Heart right ventricle (tissue), 16 donors: ENCODE data around the gene EHD2. TPM values are rescaled to one million over a fixed set of nuclear protein-coding genes. Genes with fewer than 3 reads are reported as not detected.

Source experiments
- ATAC-seq, 8 donors: fragments of 200-7000 bp; cut with Tn5 transposase; one replicate each; pipeline ENCODE4 v1.9.1; 2020; ENCODE audit warnings: mild to moderate bottlenecking in 8 of 8, moderate library complexity in 8 of 8, moderate number of reproducible peaks in 1 of 8
- DNase-seq, 2 donors: peaks; one replicate each; pipeline ENCODE4 v3.0.0-alpha.2; 2020
- H3K27ac ChIP-seq, 10 donors: fragments of 200-600 bp; sonication (generic) in 2 of 10; one replicate each; pipeline versions ENCODE4 v1.5.0 to v1.8.0; 2020 to 2022; ENCODE audit warnings: mild to moderate bottlenecking in 3 of 10
- H3K27me3 ChIP-seq, 7 donors: fragments of 200-600 bp; one replicate each; pipeline ENCODE4 v1.8.0; 2021 to 2022; ENCODE audit warnings: mild to moderate bottlenecking in 2 of 7
- H3K36me3 ChIP-seq, 9 donors: fragments of 200-600 bp; sonication (generic) in 1 of 9; one replicate each; pipeline versions ENCODE4 v1.5.0 to v1.8.0; 2020 to 2022; ENCODE audit warnings: mild to moderate bottlenecking in 2 of 9
- H3K4me1 ChIP-seq, 9 donors: fragments of 200-600 bp; sonication (generic) in 1 of 9; one replicate each; pipeline versions ENCODE4 v1.5.0 to v1.8.0; 2020 to 2022; ENCODE audit warnings: mild to moderate bottlenecking in 4 of 9
- H3K4me3 ChIP-seq, 10 donors: fragments of 200-600 bp; sonication (generic) in 2 of 10; one replicate each; pipeline versions ENCODE4 v1.5.0 to v1.8.0; 2020 to 2022; ENCODE audit warnings: mild to moderate bottlenecking in 7 of 10, moderate library complexity in 2 of 10
- H3K9me3 ChIP-seq, 11 donors: fragments of 200-600 bp in 10 of 11; sonication (generic) in 2 of 11; one replicate each; pipeline versions ENCODE4 v1.5.0 to v1.8.0; 2013 to 2022; ENCODE audit warnings: mild to moderate bottlenecking in 2 of 11, control low read depth in 1 of 11, moderate library complexity in 1 of 11
- WGBS, 2 donors: extraction: QIAGEN DNeasy Blood & Tissue Kit; methylation state at CpG; one replicate each; pipeline ENCODE4 v1.1.7; 2013; ENCODE audit warnings: inconsistent platforms in 1 of 2; 5-methylcytosine and 5-hydroxymethylcytosine counted together
- intact Hi-C, 10 donors: fragments of 100-400 bp; cut with DNase I; formaldehyde crosslinking; loops; one replicate each; pipeline versions ENCODE4 v1.11.1 to v1.14.2; 2022
- polyA plus RNA-seq, 2 donors: library from polyadenylated mRNA; stranded (reverse); fragments of 200-250 nt; gene quantifications; one replicate each; pipeline ENCODE4 v1.2.3, GENCODE V29; 2013
- total RNA-seq, 10 donors: library from RNA; stranded (reverse); fragmentation: NEBNext Ultra II Directional in 3 of 10; extraction: Animal tissue kit (Norgen Biotek cat#: 25700) in 3 of 10; gene quantifications; one replicate each; pipeline versions ENCODE4 v1.2.1 to v1.2.4, GENCODE V29; 2021 to 2023
- TF ChIP-seq, protein P1 (sequence below), 9 donors: fragments of 200-600 bp; sonication (generic) in 2 of 9; IDR thresholded peaks; one replicate each; pipeline versions ENCODE4 v1.5.0 to v1.8.0; 2021 to 2022; ENCODE audit warnings: antibody characterized with exemption in 9 of 9, mild to moderate bottlenecking in 5 of 9, moderate library complexity in 1 of 9
- donor health status: Arrhythmogenic right ventricular cardiomyopathy.
- donor health status: ischemic (EF 13 %, LVEDD 7.1; RV severe dilation, severe dysfunction).
- donor health status: healthy with polysubstance abuse.
- donor health status: DM: no; HTN: yes; CAD: no.
- donor health status: DM: no; HTN: no; CAD: no.
- donor health status: ischemic (EF 25% LVEDD 6.9; RV normal size, moderate dysfunction).
- donor health status: ischemic (EF 25% LVEDD 5.7; RV mildly dilated, moderate dysfunction).
- donor health status: healthy.
- donor health status: DM: yes; HTN: yes; CAD: no.
- donor health status: Ischemic cardiomyopathy.
- donor health status: ischemic (EF 35%, LVEDD 5.7; RV mildly dilated, moderate dysfunction).
- donor health status: nonischemic (EF 11% LVEDD 7.7; RV severe dilation, severe dysfunction).
- donor health status: DM: yes; HTN: yes; CAD: no.
- donor health status: PGD.
- donor health status: ischemic (EF 29% LVEDD 5.4; RV normal size, mild dysfunction).
- donor health status: nonischemic (EF 23%, LVEDD 6.1; RV moderate dilation, normal function).

EHD2 gene
- total and polyA plus RNA-seq, 12 donors: 27.5 to 78.2 (median 47.5) TPM

DNA sequence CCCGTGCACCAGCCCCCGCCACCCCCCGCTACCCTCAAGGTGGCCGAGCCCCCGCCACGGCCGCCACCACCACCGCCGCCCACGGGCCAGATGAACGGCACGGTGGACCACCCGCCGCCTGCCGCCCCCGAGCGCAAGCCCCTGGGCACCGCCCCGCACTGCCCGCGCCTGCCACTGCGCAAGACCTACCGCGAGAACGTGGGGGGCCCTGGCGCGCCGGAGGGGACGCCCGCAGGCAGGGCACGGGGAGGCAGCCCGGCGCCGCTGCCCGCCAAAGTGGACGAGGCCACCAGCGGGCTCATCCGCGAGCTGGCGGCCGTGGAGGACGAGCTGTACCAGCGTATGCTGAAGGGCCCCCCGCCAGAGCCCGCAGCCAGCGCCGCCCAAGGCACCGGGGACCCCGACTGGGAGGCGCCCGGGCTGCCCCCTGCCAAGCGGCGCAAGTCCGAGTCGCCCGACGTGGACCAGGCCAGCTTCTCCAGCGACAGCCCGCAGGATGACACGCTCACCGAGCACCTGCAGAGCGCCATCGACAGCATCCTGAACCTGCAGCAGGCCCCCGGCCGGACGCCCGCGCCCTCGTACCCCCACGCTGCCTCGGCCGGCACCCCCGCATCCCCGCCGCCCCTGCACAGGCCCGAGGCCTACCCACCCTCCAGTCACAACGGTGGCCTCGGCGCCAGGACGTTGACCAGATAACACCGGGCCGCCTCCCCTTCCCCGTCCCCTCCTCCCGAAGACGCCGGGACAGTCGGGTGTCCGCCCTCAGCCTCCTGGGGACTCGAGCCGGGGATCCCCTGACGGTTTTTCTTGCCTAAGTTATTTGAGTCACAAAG, 11.3 kb upstream of the EHD2 start:
- Histone ChIP-seq H3K27ac (no peak overlapping the region), H3K4me3 (no peak overlapping the region), H3K9me3 (no peaks in the 10 kb centered on the region), H3K4me1 (peaks cover 0 to 10% (median 6%) of the 10 kb centered on the region in 9 donors), H3K36me3 (peaks cover 3 to 63% (median 37%) of the 10 kb centered on the region in 9 donors), H3K27me3 (no peaks in the 10 kb centered on the region)
- WGBS, 2 donors: 92 to 93% methylated on average over 81 to 91 of the region's 91 CpGs
- no peak for ATAC-seq
- intact Hi-C loops: loop anchor here in 4 of 10 donors (5.0 to 10.0 kb wide), 3 partner anchors 407 to 417 kb away; no protein-coding TSS in a partner anchor
- TF ChIP-seq, protein P1, sequence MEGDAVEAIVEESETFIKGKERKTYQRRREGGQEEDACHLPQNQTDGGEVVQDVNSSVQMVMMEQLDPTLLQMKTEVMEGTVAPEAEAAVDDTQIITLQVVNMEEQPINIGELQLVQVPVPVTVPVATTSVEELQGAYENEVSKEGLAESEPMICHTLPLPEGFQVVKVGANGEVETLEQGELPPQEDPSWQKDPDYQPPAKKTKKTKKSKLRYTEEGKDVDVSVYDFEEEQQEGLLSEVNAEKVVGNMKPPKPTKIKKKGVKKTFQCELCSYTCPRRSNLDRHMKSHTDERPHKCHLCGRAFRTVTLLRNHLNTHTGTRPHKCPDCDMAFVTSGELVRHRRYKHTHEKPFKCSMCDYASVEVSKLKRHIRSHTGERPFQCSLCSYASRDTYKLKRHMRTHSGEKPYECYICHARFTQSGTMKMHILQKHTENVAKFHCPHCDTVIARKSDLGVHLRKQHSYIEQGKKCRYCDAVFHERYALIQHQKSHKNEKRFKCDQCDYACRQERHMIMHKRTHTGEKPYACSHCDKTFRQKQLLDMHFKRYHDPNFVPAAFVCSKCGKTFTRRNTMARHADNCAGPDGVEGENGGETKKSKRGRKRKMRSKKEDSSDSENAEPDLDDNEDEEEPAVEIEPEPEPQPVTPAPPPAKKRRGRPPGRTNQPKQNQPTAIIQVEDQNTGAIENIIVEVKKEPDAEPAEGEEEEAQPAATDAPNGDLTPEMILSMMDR (IDR thresholded peaks at IDR 0.05): no peak
- no peak for DNase-seq

DNA sequence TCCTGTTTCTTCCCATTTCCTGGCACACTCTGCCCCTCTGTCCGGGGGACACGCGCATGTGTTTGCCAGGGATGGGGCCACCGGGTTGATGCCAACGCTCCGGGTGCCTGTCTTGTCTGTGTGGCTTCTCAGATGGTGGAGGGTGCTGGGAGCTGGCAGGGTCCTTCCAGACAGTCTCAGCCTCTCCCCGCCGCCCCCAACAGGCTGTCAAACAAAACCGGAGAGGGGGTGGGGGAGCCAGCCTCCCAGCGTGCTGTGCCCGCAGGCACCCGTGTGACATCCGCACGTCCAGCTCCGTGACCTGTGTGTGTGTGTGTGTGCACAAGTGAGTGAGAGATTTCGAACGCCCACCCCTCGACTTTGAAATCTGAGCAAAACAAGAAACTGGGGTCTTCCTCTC, 10.6 kb upstream of the EHD2 start:
- H3K4me1 ChIP-seq: peaks cover 0 to 7% (median 5%) of the 10 kb centered on the region in 9 donors
- DNase-seq: no peak
- intact Hi-C loops: loop anchor here in 4 of 10 donors (5.0 to 10.0 kb wide), 3 partner anchors 408 to 418 kb away; no protein-coding TSS in a partner anchor
- no peak for ATAC-seq
- peaks cover 0 to 1% (median 0%) of the 10 kb centered on the region in 7 donors for H3K27me3 ChIP-seq
- no peaks in the 10 kb centered on the region for H3K9me3 ChIP-seq
- H3K4me3 ChIP-seq: no peak overlapping the region
- no peak overlapping the region for H3K27ac ChIP-seq
- TF ChIP-seq, protein P1 (IDR thresholded peaks at IDR 0.05): no peak
- 85 to 86% methylated on average over 18 of the region's 18 CpGs for WGBS, 2 donors
- H3K36me3 ChIP-seq: peaks cover 3 to 58% (median 37%) of the 10 kb centered on the region in 9 donors

DNA sequence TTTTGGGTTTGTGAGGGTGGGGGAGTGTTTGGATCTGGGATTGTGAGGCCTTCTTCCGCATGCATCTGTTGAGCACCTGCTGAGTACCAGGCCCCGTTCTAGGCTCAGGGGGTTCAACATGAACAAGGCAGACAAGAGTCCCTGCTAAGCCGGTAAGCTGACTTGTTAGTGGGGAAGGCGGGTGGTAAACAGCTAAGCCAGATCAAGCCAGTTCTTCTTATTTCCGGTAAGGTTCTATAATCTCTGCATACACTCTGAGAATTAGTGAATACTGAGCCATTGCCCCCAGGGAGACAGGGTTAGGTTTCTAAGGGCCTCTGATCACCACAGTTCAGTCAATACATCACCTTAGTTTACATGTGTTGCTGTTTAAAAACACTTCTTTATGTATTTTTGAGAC, 9.9 kb upstream of the EHD2 start:
- 93 to 95% methylated on average over 5 of the region's 5 CpGs for WGBS, 2 donors
- DNase-seq (no peak), ATAC-seq (no peak)
- Histone ChIP-seq H3K4me3 (no peak overlapping the region), H3K27ac (no peak overlapping the region), H3K27me3 (peaks cover 0 to 5% (median 0%) of the 10 kb centered on the region in 7 donors), H3K36me3 (peaks cover 3 to 56% (median 36%) of the 10 kb centered on the region in 9 donors), H3K4me1 (peaks cover 0 to under 1% (median 0%) of the 10 kb centered on the region in 9 donors), H3K9me3 (no peaks in the 10 kb centered on the region)
- TF ChIP-seq, protein P1 (IDR thresholded peaks at IDR 0.05): no peak
- intact Hi-C loops: loop anchor here in 4 of 10 donors (5.0 to 10.0 kb wide), 3 partner anchors 408 to 418 kb away; no protein-coding TSS in a partner anchor

DNA sequence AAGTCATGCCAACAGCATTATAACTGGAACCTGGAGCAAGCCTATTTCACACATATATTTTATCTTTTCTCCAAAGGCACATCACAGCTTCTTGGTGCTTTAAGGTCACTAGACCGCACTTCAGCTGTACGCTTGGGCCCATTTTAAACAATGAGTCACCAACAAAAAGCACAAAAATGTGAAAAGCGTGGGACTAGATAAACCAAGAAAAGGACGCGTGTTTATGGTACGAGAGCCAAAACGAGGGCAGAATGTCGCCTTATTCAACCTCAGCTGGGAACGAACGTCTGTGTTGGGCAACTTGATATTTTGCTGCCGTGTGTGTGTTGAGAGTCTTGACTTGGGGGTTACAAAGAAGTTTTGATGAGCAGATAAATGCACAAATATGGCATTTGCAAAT, 9.2 kb upstream of the EHD2 start:
- WGBS, 2 donors: 91 to 94% methylated on average over 11 of the region's 11 CpGs
- TF ChIP-seq, protein P1 (IDR thresholded peaks at IDR 0.05): no peak
- intact Hi-C loops: loop anchor here in 4 of 10 donors (5.0 to 10.0 kb wide), 3 partner anchors 409 to 419 kb away; no protein-coding TSS in a partner anchor
- Histone ChIP-seq H3K4me3 (no peak overlapping the region), H3K9me3 (no peaks in the 10 kb centered on the region), H3K27ac (no peak overlapping the region), H3K27me3 (peaks cover 0 to 5% (median 0%) of the 10 kb centered on the region in 7 donors), H3K4me1 (no peaks in the 10 kb centered on the region), H3K36me3 (peaks cover 3 to 49% (median 29%) of the 10 kb centered on the region in 9 donors)
- ATAC-seq (no peak), DNase-seq (no peak)
